NB4 (cell line): ENCODE results near the gene DIRAS1.

Experiments
- DNase-seq: peaks from one replicate; pipeline ENCODE4 v3.0.0; 2010; ENCODE audit warnings: low read depth
- H3K4me3 ChIP-seq: one replicate; pipeline ENCODE4 v1.5.1; 2011; ENCODE audit warnings: mild to moderate bottlenecking, low read depth, low read length, moderate library complexity
- MYC ChIP-seq: IDR thresholded peaks from 2 replicates; pipeline ENCODE4 v1.6.1; 2011; ENCODE audit warnings: low read depth, low read length
- POLR2A ChIP-seq: IDR thresholded peaks from 2 replicates; pipeline ENCODE4 v1.6.1; 2011; ENCODE audit warnings: mild to moderate bottlenecking; ENCODE audit not compliant: insufficient read length; ENCODE audit errors: extremely low read depth
- TF ChIP-seq, protein P1 (sequence below): IDR thresholded peaks from one replicate; pipeline ENCODE4 v1.5.1; 2012; ENCODE audit warnings: low read depth, low read length
- TF ChIP-seq, protein P2 (sequence below): IDR thresholded peaks from 2 replicates; pipeline ENCODE4 v1.6.1; 2011; ENCODE audit warnings: low read depth, low read length

DIRAS1 gene

DNA sequence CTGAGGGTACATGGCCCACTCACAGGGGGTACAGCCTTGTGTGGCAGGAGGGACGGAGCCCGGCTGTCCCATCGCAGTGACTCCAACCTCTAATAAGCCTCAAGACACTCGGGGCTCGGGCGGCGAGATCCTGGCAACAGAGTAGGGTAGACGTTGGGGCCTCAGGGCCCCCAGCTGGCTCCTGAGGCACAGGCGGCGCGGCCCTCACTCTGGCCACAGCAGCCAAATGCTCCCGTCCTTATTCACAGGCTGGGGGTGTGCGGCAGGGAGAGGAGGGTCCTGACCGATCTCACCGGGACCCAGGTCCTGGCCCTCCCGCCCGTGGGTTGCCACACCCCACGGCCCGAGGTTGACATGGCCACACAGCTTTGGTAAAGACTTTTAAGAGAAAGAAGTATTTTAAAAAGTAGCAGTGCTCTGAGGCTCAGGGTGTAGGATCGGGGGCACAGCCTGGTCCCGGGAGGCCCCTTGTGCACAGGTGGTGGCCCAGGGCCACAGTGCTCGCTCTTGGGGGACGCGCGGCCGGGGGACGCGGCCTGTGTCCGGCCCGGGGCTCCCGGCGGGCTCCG lies 11.1 kb upstream of the DIRAS1 start:
- TF ChIP-seq, protein P1, sequence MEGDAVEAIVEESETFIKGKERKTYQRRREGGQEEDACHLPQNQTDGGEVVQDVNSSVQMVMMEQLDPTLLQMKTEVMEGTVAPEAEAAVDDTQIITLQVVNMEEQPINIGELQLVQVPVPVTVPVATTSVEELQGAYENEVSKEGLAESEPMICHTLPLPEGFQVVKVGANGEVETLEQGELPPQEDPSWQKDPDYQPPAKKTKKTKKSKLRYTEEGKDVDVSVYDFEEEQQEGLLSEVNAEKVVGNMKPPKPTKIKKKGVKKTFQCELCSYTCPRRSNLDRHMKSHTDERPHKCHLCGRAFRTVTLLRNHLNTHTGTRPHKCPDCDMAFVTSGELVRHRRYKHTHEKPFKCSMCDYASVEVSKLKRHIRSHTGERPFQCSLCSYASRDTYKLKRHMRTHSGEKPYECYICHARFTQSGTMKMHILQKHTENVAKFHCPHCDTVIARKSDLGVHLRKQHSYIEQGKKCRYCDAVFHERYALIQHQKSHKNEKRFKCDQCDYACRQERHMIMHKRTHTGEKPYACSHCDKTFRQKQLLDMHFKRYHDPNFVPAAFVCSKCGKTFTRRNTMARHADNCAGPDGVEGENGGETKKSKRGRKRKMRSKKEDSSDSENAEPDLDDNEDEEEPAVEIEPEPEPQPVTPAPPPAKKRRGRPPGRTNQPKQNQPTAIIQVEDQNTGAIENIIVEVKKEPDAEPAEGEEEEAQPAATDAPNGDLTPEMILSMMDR: no peak
- TF ChIP-seq POLR2A (no peak), MYC (no peak)
- no peak overlapping the region for H3K4me3 ChIP-seq
- DNase-seq: peak; percentile 0

DNA sequence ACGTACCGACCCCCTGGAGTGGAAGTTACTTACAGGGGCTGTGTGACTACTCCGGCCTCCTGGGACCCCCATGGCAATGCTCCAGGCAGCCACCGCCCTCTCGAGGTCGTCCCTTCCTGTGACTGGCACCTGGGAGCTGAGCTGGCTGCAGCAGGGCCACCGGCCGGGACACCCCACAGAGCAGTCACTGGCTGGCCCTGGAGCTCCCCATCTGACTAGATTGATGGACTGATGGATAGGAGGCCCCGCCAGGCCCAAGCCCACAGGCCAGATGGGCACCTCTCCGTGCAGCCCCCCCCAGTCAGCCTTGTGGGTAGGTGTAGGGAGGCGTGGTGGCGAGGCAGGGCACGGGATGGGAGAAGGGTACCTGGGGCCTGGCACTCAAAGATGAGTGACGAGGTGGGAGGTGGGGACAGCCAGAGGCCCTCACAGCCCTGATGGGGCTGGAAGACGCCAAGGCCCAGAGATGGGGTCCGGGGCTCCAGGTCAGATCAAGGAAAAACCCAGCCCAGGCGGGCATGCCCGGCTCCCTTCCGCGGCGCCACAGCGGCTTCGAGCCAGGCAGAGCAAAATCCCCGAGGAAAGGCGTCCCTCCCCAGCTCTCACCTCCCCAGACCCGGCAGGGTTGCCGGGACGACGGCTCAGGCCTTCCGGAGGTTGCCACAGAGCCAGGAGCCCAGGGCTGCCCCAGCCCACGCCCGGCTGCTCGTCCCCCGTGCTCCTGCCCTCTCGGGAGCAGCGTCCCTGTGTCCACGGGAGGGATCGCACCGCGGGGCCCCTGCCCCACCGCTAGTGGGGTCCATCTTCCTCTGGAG lies 10.2 kb upstream of the DIRAS1 start:
- peak; percentile 0 for DNase-seq
- H3K4me3 ChIP-seq: no peak overlapping the region
- TF ChIP-seq POLR2A (no peak), MYC (no peak)
- TF ChIP-seq, protein P1: no peak
- TF ChIP-seq, protein P2, sequence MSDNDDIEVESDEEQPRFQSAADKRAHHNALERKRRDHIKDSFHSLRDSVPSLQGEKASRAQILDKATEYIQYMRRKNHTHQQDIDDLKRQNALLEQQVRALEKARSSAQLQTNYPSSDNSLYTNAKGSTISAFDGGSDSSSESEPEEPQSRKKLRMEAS: no peak

DNA sequence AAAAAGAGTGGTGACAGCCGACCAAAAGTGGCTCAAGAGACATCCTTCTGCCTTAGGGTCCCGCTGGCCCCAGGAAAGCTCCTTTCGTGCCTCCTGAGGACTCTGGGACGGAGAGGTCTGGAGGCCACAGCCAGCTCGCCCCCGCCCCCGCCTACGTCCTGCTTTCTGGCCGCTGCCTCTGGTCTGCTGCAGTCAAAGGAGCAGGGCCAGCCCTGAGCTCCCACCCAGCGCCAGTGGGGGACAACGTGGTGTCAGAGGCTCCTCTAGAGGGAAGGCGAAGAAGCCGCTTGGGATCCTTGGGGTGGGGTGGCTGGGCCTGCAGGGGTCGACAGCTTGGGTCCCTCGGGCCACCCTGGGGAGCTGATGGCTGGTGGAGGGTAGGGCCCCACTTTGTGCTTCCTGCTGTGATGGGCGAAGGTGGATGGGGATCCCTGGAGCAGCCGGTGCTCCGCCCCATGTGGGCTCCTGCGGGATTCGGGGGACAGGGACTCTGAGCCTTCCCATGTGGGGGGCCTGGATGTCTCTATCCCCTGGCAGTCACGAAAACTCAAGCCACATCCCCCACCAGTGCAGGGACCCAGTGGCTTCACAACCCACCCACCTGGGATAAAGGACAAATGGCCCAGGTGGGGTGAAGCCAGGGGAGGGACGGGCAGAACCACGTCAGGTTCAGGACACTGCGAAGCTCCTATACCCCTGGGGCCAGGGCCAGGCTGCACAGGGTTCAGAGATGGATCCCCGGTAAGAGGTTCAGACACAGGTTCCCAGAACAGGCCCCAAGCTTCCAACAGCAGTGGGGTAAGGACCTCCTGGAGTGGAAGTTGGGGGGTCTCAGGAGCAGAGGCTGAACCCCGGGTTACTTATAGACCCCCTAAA lies 9.0 kb upstream of the DIRAS1 start:
- DNase-seq: no peak
- no peak overlapping the region for H3K4me3 ChIP-seq
- TF ChIP-seq, protein P1: no peak
- TF ChIP-seq, protein P2: no peak
- TF ChIP-seq MYC (no peak), POLR2A (no peak)

DNA sequence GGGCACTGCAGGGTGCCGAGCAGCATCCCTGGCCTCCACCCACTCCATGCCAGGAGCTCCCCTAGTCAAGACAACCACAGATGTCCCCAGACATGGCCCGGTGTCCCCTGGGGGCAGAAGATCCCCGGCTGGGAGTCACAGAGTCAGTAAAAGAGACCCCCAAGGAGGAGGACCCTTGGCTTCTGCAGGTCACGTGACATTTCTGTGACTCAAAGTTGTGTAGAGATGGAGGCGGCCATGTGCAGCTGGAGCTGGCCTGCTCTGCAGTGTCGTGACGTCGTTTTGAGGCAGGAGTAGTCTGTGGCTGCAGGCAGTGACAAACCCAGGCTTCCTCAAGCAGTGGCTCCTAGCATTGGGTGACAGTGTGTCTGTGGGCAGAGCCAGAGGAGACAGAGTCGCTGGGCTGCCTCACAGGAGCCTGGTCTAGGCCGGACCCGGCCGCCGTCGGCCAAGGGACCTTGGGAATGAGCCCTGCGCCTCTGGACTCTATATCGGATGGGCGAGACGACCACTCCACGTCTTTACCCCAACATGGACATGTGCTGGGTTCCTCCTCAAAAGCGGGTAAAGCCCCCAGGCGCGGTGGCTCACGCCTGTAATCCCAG lies 7.7 kb upstream of the DIRAS1 start:
- TF ChIP-seq, protein P2: no peak
- TF ChIP-seq MYC: no peak
- TF ChIP-seq, protein P1: no peak
- TF ChIP-seq POLR2A: no peak
- no peak overlapping the region for H3K4me3 ChIP-seq
- DNase-seq: no peak

GRCh38 chr19:2727640-2727944 lies 6.4 kb upstream of the DIRAS1 start:
- no peak overlapping the region for H3K4me3 ChIP-seq
- TF ChIP-seq, protein P1: no peak
- TF ChIP-seq, protein P2: no peak
- TF ChIP-seq POLR2A: no peak
- TF ChIP-seq MYC: no peak
- DNase-seq: no peak
